RWPE2 (cell line): ENCODE measurements around the gene CCDC198.
A peak's percentile ranks its signal among the peaks of the same experiment; 100 is the strongest.

Experiments
- ATAC-seq: fragments of 200-7000 bp; cut with Tn5 transposase; 3 replicates; pipeline ENCODE4 v1.9.1; 2021; ENCODE audit warnings: low read depth
- DNase-seq: peaks from one replicate; pipeline ENCODE4 v3.0.0-alpha.2; 2020; ENCODE audit warnings: low spot score
- H3K27ac ChIP-seq: fragments of 450-650 bp; 2 replicates; pipeline ENCODE4 v1.5.1; 2017; ENCODE audit warnings: mild to moderate bottlenecking; ENCODE audit not compliant: poor library complexity, severe bottlenecking
- H3K27me3 ChIP-seq: fragments of 250-450 bp; sonication (Bioruptor Pico); 2 replicates; pipeline ENCODE4 v1.5.1; 2021; ENCODE audit warnings: mild to moderate bottlenecking, moderate library complexity; ENCODE audit not compliant: insufficient read depth, poor library complexity, severe bottlenecking
- H3K36me3 ChIP-seq: fragments of 250-450 bp; sonication (Bioruptor Pico); 2 replicates; pipeline ENCODE4 v1.5.1; 2020; ENCODE audit warnings: low read depth, mild to moderate bottlenecking, moderate library complexity
- H3K4me1 ChIP-seq: fragments of 250-450 bp; sonication (Bioruptor Pico); 2 replicates; pipeline ENCODE4 v1.5.1; 2021; ENCODE audit warnings: mild to moderate bottlenecking, moderate library complexity; ENCODE audit not compliant: insufficient read depth, poor library complexity, severe bottlenecking
- H3K4me3 ChIP-seq: fragments of 250-450 bp; sonication (Bioruptor Pico); 2 replicates; pipeline ENCODE4 v1.5.1; 2021; ENCODE audit warnings: mild to moderate bottlenecking, moderate library complexity; ENCODE audit not compliant: severe bottlenecking
- H3K9me3 ChIP-seq: fragments of 250-450 bp; sonication (Bioruptor Pico); 2 replicates; pipeline ENCODE4 v1.5.1; 2021; ENCODE audit warnings: mild to moderate bottlenecking, moderate library complexity; ENCODE audit not compliant: severe bottlenecking
- CTCF ChIP-seq: fragments of 450-650 bp; IDR thresholded peaks from one replicate; pipeline ENCODE4 v1.5.1; 2017; ENCODE audit warnings: mild to moderate bottlenecking, moderate library complexity; ENCODE audit not compliant: poor library complexity, severe bottlenecking

CCDC198 gene

GRCh38 chr14:57493467-57494181, at the start of gene CCDC198:
CCDC198 (minus strand) TSS chr14:57493857; CDS start chr14:57493715, 142 bp downstream.
- H3K36me3 ChIP-seq, result no peaks in the 10 kb centered on the region
- no peak within 1 kb of the TSS for H3K4me3 ChIP-seq
- peaks cover 46% of the 10 kb centered on the region for H3K27me3 ChIP-seq
- ATAC-seq, result no peak
- no peak for TF ChIP-seq CTCF
- DNase-seq, result no peak
- H3K9me3 ChIP-seq, result no peaks in the 10 kb centered on the region
- no peak within 1 kb of the TSS for H3K27ac ChIP-seq
- H3K4me1 ChIP-seq, result peaks cover 12% of the 10 kb centered on the region

GRCh38 chr14:57533214-57533613, 39.6 kb upstream of the CCDC198 start:
- Histone ChIP-seq H3K4me1 (no peaks in the 10 kb centered on the region), H3K9me3 (no peaks in the 10 kb centered on the region), H3K27me3 (peaks cover 3% of the 10 kb centered on the region), H3K27ac (no peak overlapping the region), H3K36me3 (no peaks in the 10 kb centered on the region), H3K4me3 (no peak overlapping the region)
- peak; percentile 65 for TF ChIP-seq CTCF
- ATAC-seq (0 out of 3 replicates have a peak, but pooled peaks have one; percentile 39), DNase-seq (no peak)

GRCh38 chr14:57530571-57530970, 36.9 kb upstream of the CCDC198 start:
- Histone ChIP-seq H3K9me3 (no peaks in the 10 kb centered on the region), H3K27ac (no peak overlapping the region), H3K27me3 (peaks cover 3% of the 10 kb centered on the region), H3K4me3 (no peak overlapping the region), H3K36me3 (no peaks in the 10 kb centered on the region), H3K4me1 (no peaks in the 10 kb centered on the region)
- ATAC-seq (no peak), DNase-seq (no peak)
- no peak for TF ChIP-seq CTCF

GRCh38 chr14:57526942-57527341, 33.3 kb upstream of the CCDC198 start:
- no peak for ATAC-seq
- no peaks in the 10 kb centered on the region for H3K4me1 ChIP-seq
- peaks cover 3% of the 10 kb centered on the region for H3K27me3 ChIP-seq
- no peak overlapping the region for H3K4me3 ChIP-seq
- no peaks in the 10 kb centered on the region for H3K36me3 ChIP-seq
- DNase-seq, result no peak
- no peak overlapping the region for H3K27ac ChIP-seq
- TF ChIP-seq CTCF, result no peak
- H3K9me3 ChIP-seq, result no peaks in the 10 kb centered on the region

GRCh38 chr14:57519043-57519442, 25.4 kb upstream of the CCDC198 start:
- Histone ChIP-seq H3K4me1 (no peaks in the 10 kb centered on the region), H3K4me3 (no peak overlapping the region), H3K27ac (no peak overlapping the region), H3K9me3 (no peaks in the 10 kb centered on the region), H3K27me3 (no peaks in the 10 kb centered on the region), H3K36me3 (no peaks in the 10 kb centered on the region)
- DNase-seq (no peak), ATAC-seq (no peak)
- no peak for TF ChIP-seq CTCF
